ENCODE data around the gene ENDOG.

DNA sequence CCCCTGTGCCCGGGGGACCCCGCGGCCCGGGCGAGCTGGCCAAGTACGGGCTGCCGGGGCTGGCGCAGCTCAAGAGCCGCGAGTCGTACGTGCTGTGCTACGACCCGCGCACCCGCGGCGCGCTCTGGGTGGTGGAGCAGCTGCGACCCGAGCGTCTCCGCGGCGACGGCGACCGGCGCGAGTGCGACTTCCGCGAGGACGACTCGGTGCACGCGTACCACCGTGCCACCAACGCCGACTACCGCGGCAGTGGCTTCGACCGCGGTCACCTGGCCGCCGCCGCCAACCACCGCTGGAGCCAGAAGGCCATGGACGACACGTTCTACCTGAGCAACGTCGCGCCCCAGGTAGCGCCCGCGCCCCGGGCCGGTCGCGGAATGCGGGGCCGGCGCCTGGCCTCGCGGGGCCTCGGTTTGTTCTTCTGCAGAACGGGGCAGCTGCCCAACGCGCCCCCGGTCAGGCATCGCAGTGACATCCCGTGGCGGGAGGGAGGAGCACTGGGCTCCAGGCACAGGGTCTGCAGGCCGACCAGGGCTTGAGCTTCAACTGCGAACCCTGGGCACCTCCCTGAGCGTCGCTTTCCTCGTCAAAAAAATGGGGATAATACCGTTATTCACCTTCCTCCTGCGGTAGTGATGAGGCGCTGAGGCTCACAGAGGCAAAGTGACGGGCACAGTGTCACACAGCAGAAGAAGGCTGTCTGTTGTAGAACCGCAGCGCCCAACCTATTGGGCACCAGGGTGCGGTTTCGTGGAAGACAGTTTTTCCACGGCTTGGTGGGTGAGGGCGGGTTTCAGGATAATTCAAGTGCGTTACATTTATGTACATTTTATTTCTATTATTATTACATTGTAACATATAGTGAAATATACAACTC, 777 bp downstream of the ENDOG start:
- no peak for TF ChIP-seq POLR2A (IDR thresholded peaks at IDR 0.05; ENCODE audit: low read length)
- TF ChIP-seq GATA1 (IDR thresholded peaks at IDR 0.05; ENCODE audit: low read depth, low read length), result no peak

Data from erythroblast (primary cell).